Adrenal gland (tissue), 5 donors: ENCODE measurements around the gene MYCBP2.

Experiments
- CTCF ChIP-seq, 6 experiments: fragments of 450-650 bp in 4 of 6; fragments of 200-600 bp in 2 of 6; sonication (generic) in 1 of 6; IDR thresholded peaks; 1 replicate in 5 of 6; 2 replicates in 1 of 6; pipeline versions ENCODE4 v1.5.1 to v1.8.0; 2016 to 2021; ENCODE audit warnings: antibody characterized with exemption in 6 of 6, mild to moderate bottlenecking in 2 of 6, moderate library complexity in 1 of 6
- POLR2A ChIP-seq, 2 donors: fragments of 450-650 bp; IDR thresholded peaks; one replicate each; pipeline ENCODE4 v1.6.1; 2017; ENCODE audit warnings: antibody characterized with exemption in 2 of 2, mild to moderate bottlenecking in 2 of 2, moderate library complexity in 1 of 2
- donor health status: DM: no; HTN: no; CAD: no.

DNA sequence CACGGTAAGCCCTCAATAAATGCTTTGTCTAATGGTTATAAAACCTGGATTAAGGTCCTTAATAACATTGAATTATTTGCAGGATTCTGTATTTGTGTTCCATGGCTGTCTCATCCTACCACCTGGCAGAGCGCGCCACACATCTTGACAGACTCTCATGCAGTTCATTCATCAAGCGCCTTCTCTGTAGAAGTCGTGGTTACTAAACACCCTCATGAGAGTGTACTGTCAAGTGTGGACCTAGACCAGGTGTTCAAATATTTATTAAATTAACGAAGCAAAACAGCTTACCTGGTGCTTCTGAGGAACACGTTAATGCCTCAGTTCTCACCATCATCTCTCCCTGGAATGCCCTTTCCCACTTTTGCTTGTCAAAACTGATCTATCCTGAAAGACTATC is 286.8 kb downstream of the MYCBP2 start:
- no peak for TF ChIP-seq CTCF (IDR thresholded peaks at IDR 0.05)
- TF ChIP-seq POLR2A (IDR thresholded peaks at IDR 0.05), result no peak
